Prostate gland (tissue), 2 donors: Measurements from ENCODE around the gene SNCB. TPM values are rescaled to one million over a fixed set of nuclear protein-coding genes. Genes with fewer than 3 reads are reported as not detected.

ENCODE experiments used
- DNase-seq: peaks from one replicate; pipeline ENCODE4 v3.0.0-alpha.2; 2019; ENCODE audit warnings: low spot score
- H3K27ac ChIP-seq, 2 donors: fragments of 200-600 bp; sonication (generic); 2 replicates each; pipeline ENCODE4 v1.5.1; 2017 to 2019
- H3K27me3 ChIP-seq: fragments of 200-600 bp; sonication (generic); replicated peaks from 2 replicates; pipeline ENCODE4 v1.5.1; 2019; ENCODE audit not compliant: insufficient read depth
- H3K36me3 ChIP-seq, 2 donors: fragments of 200-600 bp; sonication (generic); 1 replicate in 1 of 2; 2 replicates in 1 of 2; pipeline versions ENCODE4 v1.5.1 to v1.8.1; 2017 to 2019
- H3K4me1 ChIP-seq: fragments of 200-600 bp; sonication (generic); replicated peaks from 2 replicates; pipeline ENCODE4 v1.5.1; 2019
- H3K4me3 ChIP-seq, 2 donors: fragments of 200-600 bp; sonication (generic); 2 replicates each; pipeline ENCODE4 v1.5.1; 2017 to 2019
- H3K9me3 ChIP-seq: fragments of 200-600 bp; sonication (generic); 2 replicates; pipeline ENCODE4 v1.5.1; 2017
- CTCF ChIP-seq, 4 experiments: fragments of 200-600 bp in 2 of 4; fragments of 450-650 bp in 2 of 4; sonication (generic) in 2 of 4; IDR thresholded peaks; 1 replicate in 3 of 4; 2 replicates in 1 of 4; pipeline ENCODE4 v1.5.1; 2016 to 2019; ENCODE audit warnings: antibody characterized with exemption in 4 of 4, mild to moderate bottlenecking in 2 of 4, moderate library complexity in 2 of 4
- POLR2A ChIP-seq: fragments of 450-650 bp; IDR thresholded peaks from one replicate; pipeline ENCODE4 v1.6.1; 2016; ENCODE audit warnings: antibody characterized with exemption, mild to moderate bottlenecking
- POLR2AphosphoS5 ChIP-seq: sonication (generic); formaldehyde crosslinking; IDR thresholded peaks from one replicate; pipeline ENCODE4 v1.6.1; 2017; ENCODE audit warnings: antibody characterized with exemption
- WGBS: methylation state at CpG from one replicate; pipeline ENCODE4 v1.1.5; 2018; 5-methylcytosine and 5-hydroxymethylcytosine counted together
- intact Hi-C: fragments of 100-400 bp; cut with DNase I; formaldehyde crosslinking; loops from one replicate; pipeline ENCODE4 v1.14.2; 2022
- total RNA-seq, 2 donors: library from RNA; depleted of rRNA; stranded (reverse); fragments of >200 nt; gene quantifications; one replicate each; pipeline ENCODE4 v1.1.0, GENCODE V29; 2016

Gene SNCB
- total RNA-seq, 2 donors from 2014 or later = not detected

GRCh38 chr5:176676361-176676824 is 46.1 kb upstream of the SNCB start:
- intact Hi-C loops = no loop called here
- no peaks in the 10 kb centered on the region for H3K9me3 ChIP-seq
- H3K4me1 ChIP-seq = no peaks in the 10 kb centered on the region
- WGBS = 58% methylated on average over 9 of the region's 10 CpGs
- no peak overlapping the region for H3K4me3 ChIP-seq
- H3K36me3 ChIP-seq = no peaks in the 10 kb centered on the region
- no peak for TF ChIP-seq POLR2AphosphoS5
- no peak for TF ChIP-seq CTCF (IDR thresholded peaks at IDR 0.05)
- TF ChIP-seq POLR2A = no peak
- H3K27ac ChIP-seq = no peak overlapping the region
- no peak for DNase-seq
- peaks cover 15% of the 10 kb centered on the region for H3K27me3 ChIP-seq

GRCh38 chr5:176675676-176676360 is 45.5 kb upstream of the SNCB start:
- TF ChIP-seq POLR2AphosphoS5 = no peak
- peak in 1 of 4 experiments; percentile 38 for TF ChIP-seq CTCF (IDR thresholded peaks at IDR 0.05)
- no peak overlapping the region for H3K4me3 ChIP-seq
- no peak overlapping the region for H3K27ac ChIP-seq
- peaks cover 15% of the 10 kb centered on the region for H3K27me3 ChIP-seq
- no peak for DNase-seq
- no peaks in the 10 kb centered on the region for H3K4me1 ChIP-seq
- intact Hi-C loops = no loop called here
- H3K9me3 ChIP-seq = no peaks in the 10 kb centered on the region
- 65% methylated on average over 19 of the region's 19 CpGs for WGBS
- no peaks in the 10 kb centered on the region for H3K36me3 ChIP-seq

- no peak overlapping the region for H3K4me3 ChIP-seq
- no peaks in the 10 kb centered on the region for H3K4me1 ChIP-seq
- no peaks in the 10 kb centered on the region for H3K36me3 ChIP-seq
- no peak overlapping the region for H3K27ac ChIP-seq
- H3K27me3 ChIP-seq = peaks cover 13% of the 10 kb centered on the region
- WGBS = 87% methylated on average over 17 of the region's 17 CpGs
- no peak for TF ChIP-seq CTCF (IDR thresholded peaks at IDR 0.05)
- DNase-seq = no peak
- intact Hi-C loops = no loop called here
- H3K9me3 ChIP-seq = no peaks in the 10 kb centered on the region
These were observed 44.5 kb upstream of the SNCB start for GRCh38 chr5:176674799-176675198.

GRCh38 chr5:176673651-176674583 is 43.6 kb upstream of the SNCB start:
- Histone ChIP-seq H3K9me3 (no peaks in the 10 kb centered on the region), H3K36me3 (no peaks in the 10 kb centered on the region), H3K4me3 (no peak overlapping the region), H3K27ac (no peak overlapping the region), H3K27me3 (peaks cover 8% of the 10 kb centered on the region), H3K4me1 (no peaks in the 10 kb centered on the region)
- no peak for DNase-seq
- TF ChIP-seq CTCF (IDR thresholded peaks at IDR 0.05) (no peak), POLR2AphosphoS5 (no peak), POLR2A (no peak)
- whole genome bisulfite sequencing = 79% methylated on average over 18 of the region's 18 CpGs
- intact Hi-C loops = no loop called here
